Measurements from ENCODE around the gene ACVR2A.

GRCh38 chr2:147909178-147909577, 64.3 kb downstream of the ACVR2A start:
- TF ChIP-seq EZH2phosphoT487 (IDR thresholded peaks at IDR 0.05; ENCODE audit: insufficient read depth, low read depth) (no peak), EZH2 (IDR thresholded peaks at IDR 0.05; ENCODE audit: insufficient read depth, poor library complexity, severe bottlenecking) (no peak)
